T-helper 1 cell treated with Interleukin-12 subunit alpha and Interleukin-12 subunit beta and Interleukin-4 antibody, amounts not matched to agents 30 μg/mL and 1 μg/mL, for 36 hours (primary cell): ENCODE results near the gene KIF1B.
A peak's percentile ranks its signal among the peaks of the same experiment; 100 is the strongest.
"Not testable (repeated sequence)": the region's sequence is repeated elsewhere in the genome, so short reads cannot be mapped to it uniquely, and the experiment has no call there.

Experiments
- H3K27ac Mint-ChIP-seq: one replicate; pipeline ENCODE4 v1.8.0; 2021; ENCODE audit warnings: mild to moderate bottlenecking, mixed read lengths
- H3K27me3 Mint-ChIP-seq: one replicate; pipeline ENCODE4 v1.8.0; 2021; ENCODE audit warnings: low read depth, mixed read lengths
- H3K36me3 Mint-ChIP-seq: one replicate; pipeline ENCODE4 v1.8.0; 2021; ENCODE audit warnings: low read depth, mixed read lengths
- H3K4me1 Mint-ChIP-seq: one replicate; pipeline ENCODE4 v1.8.0; 2021; ENCODE audit warnings: low read depth, mixed read lengths
- H3K4me3 Mint-ChIP-seq: one replicate; pipeline ENCODE4 v1.8.0; 2021; ENCODE audit warnings: mild to moderate bottlenecking, moderate library complexity, mixed read lengths
- H3K9me3 Mint-ChIP-seq: one replicate; pipeline ENCODE4 v1.8.0; 2021; ENCODE audit warnings: mixed read lengths

Gene KIF1B

DNA sequence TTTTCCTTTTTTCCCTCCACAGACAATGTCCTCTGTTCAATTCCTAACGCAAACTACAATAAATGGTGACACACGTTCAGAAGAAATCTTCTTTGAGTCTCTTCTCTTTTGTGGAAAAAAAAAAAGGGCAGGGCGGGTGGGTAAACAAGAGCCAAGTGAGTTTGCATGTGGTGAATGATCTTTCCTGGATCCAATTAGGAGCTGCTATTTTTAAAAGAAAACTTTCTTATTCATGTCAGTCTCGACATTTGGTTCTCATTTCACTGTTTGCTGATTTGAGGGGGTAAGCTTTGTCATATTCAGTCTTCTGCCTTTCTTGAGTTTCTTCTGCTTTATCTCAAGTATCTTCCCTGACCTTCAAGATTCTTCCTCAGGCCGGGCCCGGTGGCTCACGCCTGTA lies 29.2 kb upstream of the KIF1B start:
- Mint-ChIP-seq H3K36me3 (peaks cover 18% of the 10 kb centered on the region), H3K4me1 (no peaks in the 10 kb centered on the region), H3K27ac (no peak overlapping the region), H3K27me3 (no peaks in the 10 kb centered on the region), H3K9me3 (no peaks in the 10 kb centered on the region), H3K4me3 (no peak overlapping the region)

DNA sequence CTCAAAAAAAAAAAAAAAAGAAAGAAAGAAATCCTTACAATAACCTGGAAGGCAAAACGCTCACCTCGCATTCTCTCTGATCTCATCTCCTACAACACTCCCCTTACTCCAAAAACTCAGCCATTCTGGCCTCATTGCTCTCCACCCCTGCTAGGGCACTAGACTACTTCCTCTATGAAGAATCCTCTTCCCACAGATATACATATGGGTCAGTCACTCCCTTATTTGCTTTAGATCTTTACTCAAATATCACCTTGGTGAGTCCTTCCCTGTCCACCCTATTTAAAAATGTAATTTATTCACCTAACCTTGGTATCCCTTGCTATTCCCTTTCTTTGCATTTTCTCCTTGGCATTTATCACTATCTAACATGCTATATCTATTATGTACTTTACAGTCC lies 24.6 kb upstream of the KIF1B start:
- peaks cover 6% of the 10 kb centered on the region for H3K36me3 Mint-ChIP-seq
- H3K9me3 Mint-ChIP-seq: peaks cover 3% of the 10 kb centered on the region
- no peak overlapping the region for H3K27ac Mint-ChIP-seq
- H3K27me3 Mint-ChIP-seq: no peaks in the 10 kb centered on the region
- H3K4me1 Mint-ChIP-seq: peaks cover 2% of the 10 kb centered on the region
- H3K4me3 Mint-ChIP-seq: no peak overlapping the region

DNA sequence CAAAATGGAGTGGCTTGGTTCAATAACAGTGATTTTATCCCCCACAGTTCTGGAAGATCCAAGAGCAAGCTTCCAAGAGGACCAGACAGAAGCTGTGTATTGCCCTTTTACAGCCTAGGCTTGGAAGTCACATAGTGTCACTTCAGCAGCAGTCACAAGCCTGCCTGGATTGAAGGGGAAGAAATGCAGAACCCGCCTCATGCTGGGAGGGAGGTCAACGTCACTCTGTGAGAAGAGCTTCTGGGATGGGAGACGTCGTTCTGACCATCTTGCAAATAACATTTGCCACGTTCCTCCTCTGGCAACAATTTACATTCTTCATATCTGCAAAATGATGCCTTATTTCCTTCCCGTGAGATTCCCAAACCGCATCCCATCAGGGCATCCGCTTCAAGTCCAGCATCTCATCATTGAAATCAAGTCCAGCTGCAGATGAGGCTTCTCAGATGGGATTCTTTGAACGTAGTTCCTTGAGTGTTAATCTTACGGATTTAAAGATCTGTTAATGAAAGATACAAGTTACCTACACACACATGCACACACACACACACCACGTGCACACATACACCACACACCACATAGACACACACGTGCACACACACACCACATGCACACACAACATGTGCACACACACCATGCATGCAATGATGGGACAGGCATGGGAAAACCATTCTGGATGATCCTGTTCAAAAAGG lies 23.9 kb upstream of the KIF1B start:
- no peak overlapping the region for H3K4me3 Mint-ChIP-seq
- peaks cover 3% of the 10 kb centered on the region for H3K9me3 Mint-ChIP-seq
- H3K36me3 Mint-ChIP-seq: peaks cover 4% of the 10 kb centered on the region
- peaks cover 2% of the 10 kb centered on the region for H3K4me1 Mint-ChIP-seq
- H3K27ac Mint-ChIP-seq: no peak overlapping the region
- no peaks in the 10 kb centered on the region for H3K27me3 Mint-ChIP-seq

DNA sequence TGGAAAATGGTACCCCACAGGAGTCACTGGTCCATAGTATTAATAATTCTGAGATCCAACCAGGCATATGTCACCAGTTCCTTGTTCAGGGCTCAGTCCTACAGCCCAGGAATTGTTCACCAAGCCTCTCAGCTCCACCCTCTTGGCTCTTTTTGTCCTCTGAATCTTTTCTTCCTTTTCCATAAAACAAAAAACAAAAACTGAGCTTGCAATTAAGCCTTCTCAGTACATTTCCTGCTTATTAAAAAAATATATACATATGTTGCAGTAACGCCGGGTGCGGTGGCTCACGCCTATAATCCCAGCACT lies 23.4 kb upstream of the KIF1B start:
- H3K4me1 Mint-ChIP-seq: peaks cover 2% of the 10 kb centered on the region
- no peaks in the 10 kb centered on the region for H3K27me3 Mint-ChIP-seq
- H3K9me3 Mint-ChIP-seq: peaks cover 3% of the 10 kb centered on the region
- H3K4me3 Mint-ChIP-seq: no peak overlapping the region
- H3K36me3 Mint-ChIP-seq: peaks cover 4% of the 10 kb centered on the region
- H3K27ac Mint-ChIP-seq: no peak overlapping the region

DNA sequence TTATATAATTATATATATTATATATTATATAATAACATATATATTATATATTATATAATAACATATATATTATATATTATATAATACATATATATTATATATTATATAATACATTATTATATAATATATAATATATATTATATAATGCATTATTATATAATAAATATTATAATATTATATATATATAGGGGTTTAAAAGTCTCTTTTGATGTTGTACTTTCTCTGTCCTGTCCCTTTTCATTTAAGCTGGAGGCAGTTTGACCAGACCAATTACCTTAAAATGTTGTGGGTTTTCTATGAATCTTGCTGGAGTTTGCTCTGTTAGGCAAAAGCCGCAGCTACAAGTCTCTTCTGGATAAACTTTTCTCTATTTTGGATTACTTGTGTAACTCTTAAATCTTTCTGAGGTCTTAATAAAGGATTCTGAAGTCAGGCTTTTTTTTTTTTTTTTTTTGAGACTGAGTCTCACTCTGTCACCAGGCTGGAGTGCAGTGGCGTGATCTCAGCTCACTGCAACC lies 22.2 kb upstream of the KIF1B start:
- peaks cover 2% of the 10 kb centered on the region for H3K4me1 Mint-ChIP-seq
- no peak overlapping the region for H3K4me3 Mint-ChIP-seq
- H3K9me3 Mint-ChIP-seq: peaks cover 3% of the 10 kb centered on the region
- no peak overlapping the region for H3K27ac Mint-ChIP-seq
- no peaks in the 10 kb centered on the region for H3K36me3 Mint-ChIP-seq
- peaks cover 1% of the 10 kb centered on the region for H3K27me3 Mint-ChIP-seq

DNA sequence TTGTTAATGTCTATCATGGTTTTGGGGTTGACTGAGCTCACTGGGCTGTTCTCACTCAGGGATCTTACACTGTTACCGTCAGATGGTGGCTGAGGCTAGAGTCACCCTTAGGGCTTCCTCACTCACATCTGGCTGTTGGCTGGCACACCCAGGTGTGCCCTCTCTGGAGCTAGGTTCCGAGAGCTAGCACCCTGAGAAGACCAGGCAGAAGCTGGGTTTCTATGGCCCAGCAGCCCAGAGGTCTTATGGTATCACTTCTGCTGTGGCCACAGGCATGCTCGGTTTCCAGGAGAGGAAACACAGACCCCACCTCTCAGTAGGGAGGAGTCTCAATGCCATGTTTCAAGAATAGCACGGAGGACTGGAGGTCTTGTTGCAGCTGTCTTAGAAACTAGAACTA lies 20.7 kb upstream of the KIF1B start:
- H3K27me3 Mint-ChIP-seq: peaks cover 9% of the 10 kb centered on the region
- peaks cover 2% of the 10 kb centered on the region for H3K4me1 Mint-ChIP-seq
- H3K4me3 Mint-ChIP-seq: no peak overlapping the region
- no peak overlapping the region for H3K27ac Mint-ChIP-seq
- no peaks in the 10 kb centered on the region for H3K36me3 Mint-ChIP-seq
- H3K9me3 Mint-ChIP-seq: peaks cover 3% of the 10 kb centered on the region

DNA sequence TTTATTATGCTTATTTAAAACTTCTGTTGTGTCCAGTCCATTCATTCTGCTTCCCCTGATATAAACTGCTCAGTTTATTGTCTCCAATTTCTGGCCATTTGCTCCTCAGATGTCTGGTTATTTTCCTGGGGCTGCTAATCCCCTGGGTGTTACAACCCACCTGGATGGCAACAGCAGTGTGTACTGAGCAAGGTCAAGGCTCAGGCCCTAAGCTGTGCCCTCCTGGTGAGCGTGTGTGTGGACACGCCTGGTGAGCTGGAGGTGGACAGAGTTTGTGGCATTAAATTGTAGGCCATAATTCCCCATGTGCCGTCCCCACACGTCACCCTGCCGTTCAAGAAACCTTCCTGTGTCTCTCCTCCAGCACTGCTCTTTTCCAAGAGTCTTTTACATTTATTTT lies 18.1 kb upstream of the KIF1B start:
- Mint-ChIP-seq H3K9me3 (peaks cover 3% of the 10 kb centered on the region), H3K4me1 (peaks cover 2% of the 10 kb centered on the region), H3K27me3 (peaks cover 9% of the 10 kb centered on the region), H3K27ac (no peak overlapping the region), H3K4me3 (no peak overlapping the region), H3K36me3 (no peaks in the 10 kb centered on the region)

DNA sequence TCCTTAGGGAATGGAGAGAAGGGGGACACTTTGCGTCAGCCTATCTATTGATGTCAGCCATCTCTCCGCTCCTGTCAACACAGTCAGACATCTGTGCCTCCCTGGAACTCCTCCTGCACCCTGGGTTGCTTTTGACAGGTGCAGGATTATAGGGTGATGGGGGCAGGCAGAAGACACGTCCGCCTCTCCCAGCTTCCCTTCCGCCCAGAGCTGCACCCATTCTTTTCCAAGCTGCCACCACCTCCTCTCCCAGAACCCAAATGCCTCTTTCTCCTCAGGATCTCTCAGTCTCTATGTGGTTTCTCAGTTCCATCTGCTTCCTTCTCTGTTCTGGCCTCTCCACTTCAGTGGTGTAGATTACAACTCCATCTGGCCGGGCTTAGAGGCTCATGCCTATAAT lies 17.1 kb upstream of the KIF1B start:
- H3K36me3 Mint-ChIP-seq: no peaks in the 10 kb centered on the region
- H3K27ac Mint-ChIP-seq: no peak overlapping the region
- no peak overlapping the region for H3K4me3 Mint-ChIP-seq
- H3K27me3 Mint-ChIP-seq: peaks cover 9% of the 10 kb centered on the region
- peaks cover 1% of the 10 kb centered on the region for H3K9me3 Mint-ChIP-seq
- peaks cover 2% of the 10 kb centered on the region for H3K4me1 Mint-ChIP-seq

DNA sequence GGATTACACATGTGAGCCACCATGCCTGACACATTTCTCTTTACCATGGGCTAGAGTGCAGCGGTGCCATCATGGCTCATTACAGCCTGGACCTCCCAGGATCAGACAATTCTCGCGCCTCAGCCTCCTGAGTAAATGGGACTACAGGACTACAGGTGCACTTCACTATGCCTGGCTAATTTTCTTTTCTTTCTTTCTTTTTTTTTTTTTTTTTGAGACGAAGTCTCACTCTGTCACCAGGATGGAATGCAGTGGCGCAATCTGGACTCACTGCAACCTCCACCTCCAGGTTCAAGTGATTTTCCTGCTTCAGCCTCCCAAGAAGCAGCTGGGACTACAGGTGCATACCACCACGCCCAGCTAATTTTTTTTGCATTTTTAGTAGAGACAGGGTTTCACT lies 14.8 kb upstream of the KIF1B start:
- H3K27ac Mint-ChIP-seq: no peak overlapping the region
- no peaks in the 10 kb centered on the region for H3K9me3 Mint-ChIP-seq
- no peak overlapping the region for H3K4me3 Mint-ChIP-seq
- H3K27me3 Mint-ChIP-seq: peaks cover 9% of the 10 kb centered on the region
- no peaks in the 10 kb centered on the region for H3K4me1 Mint-ChIP-seq
- H3K36me3 Mint-ChIP-seq: no peaks in the 10 kb centered on the region

DNA sequence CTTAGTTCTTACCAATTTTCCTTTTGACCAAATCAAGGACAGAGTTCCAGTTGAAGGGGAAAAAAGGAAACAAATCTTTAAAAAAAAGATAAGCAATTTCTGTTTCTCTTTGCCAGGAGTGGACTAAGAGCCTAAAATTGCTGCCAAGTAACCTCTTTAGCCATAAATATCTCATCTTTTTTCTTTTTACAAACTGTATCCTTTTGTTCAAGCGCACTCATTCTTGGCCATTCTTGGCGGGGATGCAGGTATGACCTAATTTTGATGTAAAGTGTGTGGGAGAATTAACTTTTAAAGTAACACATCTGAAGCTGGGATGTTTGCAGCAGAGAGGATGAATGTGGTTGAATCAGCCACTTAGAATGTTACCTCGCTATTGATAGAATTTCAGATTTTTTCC lies 13.4 kb upstream of the KIF1B start:
- Mint-ChIP-seq H3K4me1 (no peaks in the 10 kb centered on the region), H3K27ac (no peak overlapping the region), H3K36me3 (no peaks in the 10 kb centered on the region), H3K9me3 (no peaks in the 10 kb centered on the region), H3K27me3 (peaks cover 9% of the 10 kb centered on the region), H3K4me3 (no peak overlapping the region)

DNA sequence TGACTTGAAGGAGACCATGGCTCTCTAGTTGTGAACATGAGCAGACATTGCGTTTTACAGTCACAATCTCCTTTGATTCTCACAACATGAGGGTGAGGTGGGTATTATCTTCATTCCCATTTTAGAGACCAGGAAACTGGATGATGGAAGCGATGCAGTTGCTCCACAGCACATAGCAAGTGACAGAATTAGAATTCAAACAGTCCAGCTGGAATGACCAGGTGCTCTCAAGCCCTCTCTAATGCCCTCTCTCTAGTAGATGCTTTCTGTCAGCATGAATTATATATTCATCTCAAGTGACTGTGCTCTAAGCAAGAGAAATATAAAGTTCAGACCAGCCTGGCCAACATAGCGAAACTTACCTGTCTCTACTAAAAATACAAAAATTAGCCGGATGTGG lies 9.8 kb upstream of the KIF1B start:
- H3K36me3 Mint-ChIP-seq: no peaks in the 10 kb centered on the region
- peaks cover 3% of the 10 kb centered on the region for H3K27me3 Mint-ChIP-seq
- H3K9me3 Mint-ChIP-seq: no peaks in the 10 kb centered on the region
- H3K4me1 Mint-ChIP-seq: no peaks in the 10 kb centered on the region
- H3K27ac Mint-ChIP-seq: no peak overlapping the region
- no peak overlapping the region for H3K4me3 Mint-ChIP-seq

DNA sequence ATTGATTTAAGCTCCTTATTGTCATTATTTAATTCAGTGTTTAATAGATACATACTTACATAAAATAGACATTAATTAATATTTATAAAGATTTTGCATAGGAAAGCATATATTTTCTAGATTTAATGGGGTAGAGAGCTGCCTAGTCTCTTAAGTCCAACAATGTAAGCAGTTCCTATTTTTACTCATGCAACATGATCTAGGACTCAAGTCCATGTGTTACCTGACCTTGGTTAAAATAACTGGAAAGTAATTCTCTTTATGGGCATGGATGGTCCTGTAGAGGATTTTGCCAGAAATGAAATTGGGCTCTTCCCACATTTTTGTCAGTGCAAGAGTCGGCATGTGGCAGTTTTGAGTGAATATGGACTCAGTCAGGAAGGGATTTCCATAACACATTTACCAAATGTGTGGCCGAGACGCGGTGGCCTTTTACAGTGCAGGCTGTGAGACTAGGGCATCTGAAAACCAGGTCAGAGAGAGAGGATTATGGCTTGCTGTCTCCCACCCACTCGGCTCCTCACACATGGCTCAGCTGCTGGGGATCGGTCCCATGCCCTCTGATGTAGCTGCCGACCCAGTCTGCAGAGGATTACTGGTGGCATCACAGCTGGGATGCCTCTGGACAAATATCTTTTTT lies 6.2 kb upstream of the KIF1B start:
- Mint-ChIP-seq H3K27me3 (peaks cover 9% of the 10 kb centered on the region), H3K4me1 (no peaks in the 10 kb centered on the region), H3K27ac (no peak overlapping the region), H3K9me3 (no peaks in the 10 kb centered on the region), H3K4me3 (no peak overlapping the region), H3K36me3 (no peaks in the 10 kb centered on the region)

DNA sequence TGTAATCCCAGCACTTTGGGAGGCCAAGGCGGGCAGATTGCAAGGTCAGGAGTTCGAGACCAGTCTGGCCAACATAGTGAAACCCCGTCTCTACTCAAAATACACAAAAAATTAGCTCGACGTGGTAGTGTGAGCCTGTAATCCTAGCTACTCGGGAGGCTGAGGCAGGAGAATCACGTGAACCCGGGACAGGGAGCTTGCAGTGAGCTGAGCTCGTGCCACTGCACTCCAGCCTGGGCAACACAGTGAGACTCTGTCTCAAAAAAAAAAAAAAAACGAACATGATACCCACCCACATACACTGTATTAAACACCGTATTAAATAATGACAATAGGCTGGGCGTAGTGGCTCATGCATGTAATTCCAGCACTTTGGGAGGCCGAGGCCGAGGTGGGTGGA lies 5.2 kb upstream of the KIF1B start:
- not testable (repeated sequence) for H3K4me3 Mint-ChIP-seq, H3K4me1 Mint-ChIP-seq, H3K9me3 Mint-ChIP-seq, H3K27ac Mint-ChIP-seq, H3K36me3 Mint-ChIP-seq
- H3K27me3 Mint-ChIP-seq: peaks cover 12% of the 10 kb centered on the region

DNA sequence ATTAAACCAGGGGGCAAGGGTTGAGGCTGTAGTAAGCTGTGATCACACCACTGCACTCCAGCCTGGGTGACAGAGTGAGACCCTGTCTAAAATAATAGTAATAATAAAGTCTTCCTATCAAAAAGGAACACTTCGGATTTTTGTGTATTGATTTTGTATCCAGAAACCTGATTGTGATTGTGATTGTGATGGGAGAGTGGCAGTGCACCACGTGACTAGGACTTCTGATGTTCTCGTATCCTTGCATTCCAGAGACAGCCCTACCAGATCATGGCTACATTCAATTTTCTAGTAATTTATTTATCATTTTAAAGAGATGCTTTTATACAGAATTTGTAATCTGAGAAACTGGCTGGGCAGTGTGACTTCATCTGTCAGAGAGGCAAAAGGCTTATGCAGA lies 2.6 kb upstream of the KIF1B start:
- peaks cover 13% of the 10 kb centered on the region for H3K4me1 Mint-ChIP-seq
- no peaks in the 10 kb centered on the region for H3K9me3 Mint-ChIP-seq
- H3K4me3 Mint-ChIP-seq: no peak overlapping the region
- H3K36me3 Mint-ChIP-seq: no peaks in the 10 kb centered on the region
- no peak overlapping the region for H3K27ac Mint-ChIP-seq
- peaks cover 12% of the 10 kb centered on the region for H3K27me3 Mint-ChIP-seq

DNA sequence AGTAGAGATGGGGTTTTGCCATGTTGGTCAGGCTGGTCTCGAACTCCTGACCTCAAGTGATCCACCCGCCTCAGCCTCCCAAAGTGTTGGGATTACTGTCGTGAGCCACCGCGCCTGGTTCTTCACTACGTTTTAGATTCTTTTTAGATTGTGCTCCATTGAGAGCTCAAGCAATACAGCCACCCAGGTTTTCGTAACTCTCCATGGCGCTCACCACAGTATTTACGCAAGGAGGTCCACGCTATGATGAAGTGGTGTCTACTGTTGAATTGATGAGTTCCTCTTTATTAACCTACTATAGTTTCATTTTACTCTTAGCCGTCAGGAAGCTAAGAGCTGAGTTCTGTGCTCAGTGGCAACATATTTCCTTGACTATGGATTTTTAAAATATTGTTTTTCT lies 1.8 kb upstream of the KIF1B start:
- no peaks in the 10 kb centered on the region for H3K9me3 Mint-ChIP-seq
- H3K4me1 Mint-ChIP-seq: peaks cover 16% of the 10 kb centered on the region
- H3K4me3 Mint-ChIP-seq: no peak overlapping the region
- peaks cover 12% of the 10 kb centered on the region for H3K27me3 Mint-ChIP-seq
- no peak overlapping the region for H3K27ac Mint-ChIP-seq
- no peaks in the 10 kb centered on the region for H3K36me3 Mint-ChIP-seq

DNA sequence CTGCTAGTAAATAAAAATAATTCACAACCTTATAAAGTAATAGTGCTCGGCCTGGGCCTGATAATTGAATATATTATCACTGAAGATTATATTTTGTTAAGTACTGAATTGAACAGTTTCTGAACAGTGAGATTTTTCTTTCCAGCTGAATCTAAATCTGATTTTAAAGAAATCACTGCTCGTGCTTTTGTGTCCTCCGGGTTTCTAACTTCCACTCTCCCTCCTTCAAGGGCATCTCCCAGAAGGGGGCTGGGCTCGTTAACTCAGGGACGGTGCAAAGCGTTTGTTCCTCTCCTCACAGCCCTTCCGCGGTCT lies 823 bp upstream of the KIF1B start:
- H3K4me1 Mint-ChIP-seq: peaks cover 19% of the 10 kb centered on the region
- H3K27me3 Mint-ChIP-seq: peaks cover 8% of the 10 kb centered on the region
- peak overlapping the region; percentile 88 for H3K4me3 Mint-ChIP-seq
- H3K27ac Mint-ChIP-seq: peak overlapping the region; percentile 55
- H3K9me3 Mint-ChIP-seq: no peaks in the 10 kb centered on the region
- H3K36me3 Mint-ChIP-seq: no peaks in the 10 kb centered on the region
